Stimulated activated naive CD8-positive, alpha-beta T cell treated with anti-CD3 and anti-CD28 coated beads, Interleukin-15, Interleukin-2, amounts not matched to agents 100 ng/mL and 50 ng/mL, for 24 hours (primary cell): ENCODE results near the gene UBQLN4.
"Not testable (repeated sequence)": the region's sequence is repeated elsewhere in the genome, so short reads cannot be mapped to it uniquely, and the experiment has no call there.

ENCODE experiments used
- H3K27ac Mint-ChIP-seq: one replicate; pipeline ENCODE4 v1.8.0; 2021; ENCODE audit warnings: mild to moderate bottlenecking, mixed read lengths
- H3K27me3 Mint-ChIP-seq: one replicate; pipeline ENCODE4 v1.8.0; 2021; ENCODE audit warnings: mixed read lengths
- H3K36me3 Mint-ChIP-seq: one replicate; pipeline ENCODE4 v1.8.0; 2021; ENCODE audit warnings: low read depth, mixed read lengths
- H3K4me1 Mint-ChIP-seq: one replicate; pipeline ENCODE4 v1.8.0; 2021; ENCODE audit warnings: low read depth, mixed read lengths
- H3K4me3 Mint-ChIP-seq: one replicate; pipeline ENCODE4 v1.8.0; 2021; ENCODE audit warnings: mild to moderate bottlenecking, mixed read lengths
- H3K9me3 Mint-ChIP-seq: one replicate; pipeline ENCODE4 v1.8.0; 2021; ENCODE audit warnings: mixed read lengths

Gene UBQLN4

DNA sequence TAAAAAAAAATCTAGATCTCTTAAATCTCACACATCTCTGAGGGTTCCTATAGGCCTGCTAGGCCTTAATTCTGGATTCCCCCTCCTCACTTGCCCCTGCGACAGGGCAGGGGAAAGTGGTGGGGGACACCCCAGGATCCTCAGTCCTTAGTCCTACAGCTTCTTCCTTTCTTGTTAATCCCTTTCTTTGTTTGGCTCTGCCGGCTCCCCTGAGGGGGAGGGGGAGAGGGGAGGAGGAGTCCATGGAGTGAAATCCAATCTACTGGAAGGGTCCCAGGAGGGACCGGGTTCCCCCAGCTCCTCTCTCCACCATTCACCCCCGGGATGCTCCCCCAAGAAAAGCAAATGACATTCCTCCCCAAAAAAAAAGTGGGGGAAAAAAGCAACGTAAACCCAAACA is 20.1 kb upstream of the UBQLN4 start:
- no peaks in the 10 kb centered on the region for H3K9me3 Mint-ChIP-seq
- H3K4me1 Mint-ChIP-seq, result no peaks in the 10 kb centered on the region
- H3K36me3 Mint-ChIP-seq, result no peaks in the 10 kb centered on the region
- H3K4me3 Mint-ChIP-seq, result no peak overlapping the region
- peaks cover 2% of the 10 kb centered on the region for H3K27me3 Mint-ChIP-seq
- no peak overlapping the region for H3K27ac Mint-ChIP-seq

DNA sequence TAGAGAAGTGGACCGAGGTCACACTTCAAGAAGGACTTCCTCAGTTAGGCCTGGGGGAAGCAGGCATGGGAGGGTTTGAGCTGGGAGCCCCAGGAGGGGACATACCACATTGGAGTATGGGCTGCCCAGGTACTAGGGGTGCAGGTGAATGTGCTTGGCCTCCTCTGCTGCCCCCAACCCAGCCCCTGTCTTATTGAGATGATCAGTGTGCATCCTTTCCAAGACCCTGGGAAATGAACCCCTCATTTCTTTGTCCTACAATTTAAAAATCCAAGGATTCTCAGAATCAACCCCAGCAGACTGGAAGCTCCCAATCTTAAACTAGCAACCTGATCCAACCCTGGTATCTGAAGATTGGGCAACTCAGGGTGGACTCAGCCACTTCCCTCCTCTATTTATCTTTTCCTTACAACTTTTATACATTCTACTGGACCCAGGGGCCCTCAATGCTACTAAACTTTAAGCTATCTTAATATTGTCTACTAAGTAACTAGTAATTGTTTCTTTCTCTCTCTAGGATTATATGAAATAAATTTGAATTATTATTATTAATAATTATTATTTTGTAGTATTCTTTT is 19.6 kb upstream of the UBQLN4 start:
- H3K27ac Mint-ChIP-seq, result no peak overlapping the region
- no peaks in the 10 kb centered on the region for H3K27me3 Mint-ChIP-seq
- H3K4me3 Mint-ChIP-seq, result no peak overlapping the region
- H3K9me3 Mint-ChIP-seq, result no peaks in the 10 kb centered on the region
- H3K4me1 Mint-ChIP-seq, result no peaks in the 10 kb centered on the region
- H3K36me3 Mint-ChIP-seq, result no peaks in the 10 kb centered on the region

DNA sequence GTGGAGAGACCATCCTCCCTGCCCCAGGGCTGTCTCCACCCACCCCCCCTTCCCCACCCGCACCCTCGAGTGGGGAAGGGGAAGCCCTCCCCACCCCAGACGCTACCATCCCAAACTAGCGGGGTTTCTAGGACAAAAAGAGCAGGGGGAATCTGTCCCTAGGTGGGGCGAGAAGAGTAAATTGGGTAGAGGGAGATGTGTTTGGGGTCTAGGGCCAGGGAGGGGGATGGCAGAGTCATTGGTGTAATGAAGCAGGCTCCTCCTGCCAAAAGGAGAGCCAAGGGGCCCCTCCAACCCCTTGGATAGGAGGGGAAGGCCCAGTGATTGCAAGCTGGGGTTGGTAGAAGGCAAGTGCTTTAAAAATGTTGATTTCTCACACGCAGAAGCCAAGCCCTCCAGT is 18.7 kb upstream of the UBQLN4 start:
- no peak overlapping the region for H3K4me3 Mint-ChIP-seq
- no peaks in the 10 kb centered on the region for H3K36me3 Mint-ChIP-seq
- H3K27ac Mint-ChIP-seq, result no peak overlapping the region
- H3K4me1 Mint-ChIP-seq, result no peaks in the 10 kb centered on the region
- H3K27me3 Mint-ChIP-seq, result no peaks in the 10 kb centered on the region
- no peaks in the 10 kb centered on the region for H3K9me3 Mint-ChIP-seq

DNA sequence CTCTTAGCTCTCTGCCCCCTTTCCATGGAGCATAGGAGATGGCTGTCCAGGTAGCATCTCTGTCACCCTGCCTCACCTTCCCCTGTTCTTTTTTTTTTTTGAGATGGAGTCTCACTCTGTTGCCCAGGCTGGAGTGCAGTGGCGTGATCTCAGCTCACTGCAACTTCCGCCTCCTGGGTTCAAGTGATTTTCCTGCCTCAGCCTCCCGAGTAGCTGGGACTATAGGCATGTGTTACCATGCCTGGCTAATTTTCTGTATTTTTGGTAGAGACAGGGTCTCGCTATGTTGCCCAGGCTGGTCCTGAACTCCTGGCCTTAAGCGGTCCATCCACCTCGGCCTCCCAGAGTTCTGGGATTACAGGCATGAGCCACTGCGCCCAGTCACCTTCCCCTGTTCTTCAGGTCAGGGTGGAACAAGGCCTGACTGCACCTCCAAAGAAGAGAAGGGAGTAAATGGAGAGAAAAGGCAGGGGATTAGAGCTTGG is 17.8 kb upstream of the UBQLN4 start:
- not testable (repeated sequence) for H3K27me3 Mint-ChIP-seq, H3K36me3 Mint-ChIP-seq, H3K4me3 Mint-ChIP-seq, H3K27ac Mint-ChIP-seq, H3K9me3 Mint-ChIP-seq, H3K4me1 Mint-ChIP-seq

DNA sequence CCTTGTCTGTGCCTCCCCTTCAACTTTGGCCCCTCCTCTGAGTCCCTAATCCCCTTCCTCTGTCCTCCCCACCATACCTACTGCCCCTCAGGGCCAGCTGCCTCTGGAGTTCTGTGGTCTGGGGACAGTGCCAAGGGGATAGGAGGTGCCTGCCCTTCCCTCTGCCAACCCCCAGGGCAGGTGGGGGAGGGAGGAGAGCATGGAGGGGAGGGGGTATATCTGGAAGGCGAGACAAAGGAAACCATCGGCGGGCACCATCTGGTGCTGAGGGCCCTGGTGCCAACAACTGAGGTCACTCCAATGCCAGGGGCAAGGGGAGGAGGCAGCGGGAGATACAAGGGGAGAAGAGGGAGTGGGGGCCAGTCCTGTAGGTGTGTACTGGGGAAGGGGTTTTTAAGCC is 16.9 kb upstream of the UBQLN4 start:
- H3K4me3 Mint-ChIP-seq, result no peak overlapping the region
- H3K4me1 Mint-ChIP-seq, result peaks cover 5% of the 10 kb centered on the region
- H3K36me3 Mint-ChIP-seq, result no peaks in the 10 kb centered on the region
- no peaks in the 10 kb centered on the region for H3K27me3 Mint-ChIP-seq
- no peaks in the 10 kb centered on the region for H3K9me3 Mint-ChIP-seq
- H3K27ac Mint-ChIP-seq, result no peak overlapping the region

DNA sequence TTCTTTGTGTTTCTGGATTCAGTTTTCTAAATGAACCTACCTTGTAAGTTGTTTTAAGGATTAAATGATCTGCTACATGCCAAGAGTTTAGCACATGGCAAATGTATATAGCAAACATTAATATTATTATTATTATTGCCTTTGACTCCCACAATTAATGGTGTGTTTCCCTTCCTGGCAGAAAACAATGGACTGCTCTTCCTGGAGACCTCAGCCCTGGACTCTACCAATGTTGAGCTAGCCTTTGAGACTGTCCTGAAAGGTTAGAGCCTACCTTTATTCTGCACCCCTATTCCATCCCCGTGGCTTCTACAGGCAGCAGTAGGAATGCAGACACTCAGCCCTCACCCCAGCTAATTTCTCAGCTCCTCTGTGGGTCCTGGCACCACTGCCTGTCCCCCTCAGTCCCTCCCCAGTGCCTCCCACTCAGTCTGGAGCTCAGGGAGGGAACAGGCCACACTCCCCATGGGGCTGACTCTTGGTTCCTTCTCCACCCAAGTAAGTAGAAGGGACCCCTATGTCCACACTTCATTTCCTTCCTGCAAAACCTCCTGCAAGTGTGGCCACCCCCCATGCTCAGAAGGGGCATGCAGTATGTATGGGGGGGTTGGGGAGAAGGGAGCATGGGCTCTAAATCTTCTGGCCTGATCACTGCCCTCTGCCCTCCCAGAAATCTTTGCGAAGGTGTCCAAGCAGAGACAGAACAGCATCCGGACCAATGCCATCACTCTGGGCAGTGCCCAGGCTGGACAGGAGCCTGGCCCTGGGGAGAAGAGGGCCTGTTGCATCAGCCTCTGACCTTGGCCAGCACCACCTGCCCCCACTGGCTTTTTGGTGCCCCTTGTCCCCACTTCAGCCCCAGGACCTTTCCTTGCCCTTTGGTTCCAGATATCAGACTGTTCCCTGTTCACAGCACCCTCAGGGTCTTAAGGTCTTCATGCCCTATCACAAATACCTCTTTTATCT is 16.2 kb upstream of the UBQLN4 start:
- Mint-ChIP-seq H3K4me1 (peaks cover 13% of the 10 kb centered on the region), H3K4me3 (no peak overlapping the region), H3K9me3 (no peaks in the 10 kb centered on the region), H3K27ac (no peak overlapping the region), H3K36me3 (no peaks in the 10 kb centered on the region), H3K27me3 (no peaks in the 10 kb centered on the region)

DNA sequence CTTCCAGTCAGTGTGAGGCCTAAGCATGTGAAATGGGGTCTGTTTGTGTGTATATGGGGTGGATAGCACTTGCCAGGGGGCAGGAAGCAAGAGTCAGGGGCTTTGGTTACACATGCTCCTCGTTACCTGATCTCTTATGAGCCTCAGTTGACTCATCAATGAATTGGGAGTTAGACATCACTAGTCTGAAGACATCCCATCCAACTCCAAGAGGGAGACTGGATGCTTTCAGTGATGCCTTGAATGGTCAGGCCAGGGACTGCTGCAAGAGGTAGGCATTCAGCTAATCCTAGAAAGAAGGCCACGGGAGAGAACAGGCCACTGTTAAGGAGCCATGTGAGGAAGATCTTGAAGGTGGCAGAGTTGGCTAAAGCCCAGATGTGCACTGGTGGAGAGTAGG is 13.7 kb upstream of the UBQLN4 start:
- no peak overlapping the region for H3K4me3 Mint-ChIP-seq
- H3K36me3 Mint-ChIP-seq, result no peaks in the 10 kb centered on the region
- no peak overlapping the region for H3K27ac Mint-ChIP-seq
- H3K4me1 Mint-ChIP-seq, result peaks cover 14% of the 10 kb centered on the region
- H3K27me3 Mint-ChIP-seq, result no peaks in the 10 kb centered on the region
- no peaks in the 10 kb centered on the region for H3K9me3 Mint-ChIP-seq

DNA sequence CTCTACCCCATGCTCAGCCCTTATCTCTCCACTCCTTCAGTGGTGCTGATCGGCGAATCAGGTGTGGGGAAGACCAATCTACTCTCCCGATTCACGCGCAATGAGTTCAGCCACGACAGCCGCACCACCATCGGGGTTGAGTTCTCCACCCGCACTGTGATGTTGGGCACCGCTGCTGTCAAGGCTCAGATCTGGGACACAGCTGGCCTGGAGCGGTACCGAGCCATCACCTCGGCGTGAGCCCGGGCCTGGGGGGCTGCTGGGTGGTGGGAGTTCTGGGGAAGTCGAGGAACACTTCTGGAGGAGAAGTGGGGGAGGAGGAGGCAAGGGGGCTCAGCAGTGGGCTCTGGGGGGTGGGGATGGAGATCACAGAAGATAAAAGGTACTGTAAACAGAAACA is 12.3 kb upstream of the UBQLN4 start:
- Mint-ChIP-seq H3K9me3 (no peaks in the 10 kb centered on the region), H3K36me3 (no peaks in the 10 kb centered on the region), H3K27me3 (no peaks in the 10 kb centered on the region), H3K4me3 (no peak overlapping the region), H3K4me1 (peaks cover 14% of the 10 kb centered on the region), H3K27ac (no peak overlapping the region)

DNA sequence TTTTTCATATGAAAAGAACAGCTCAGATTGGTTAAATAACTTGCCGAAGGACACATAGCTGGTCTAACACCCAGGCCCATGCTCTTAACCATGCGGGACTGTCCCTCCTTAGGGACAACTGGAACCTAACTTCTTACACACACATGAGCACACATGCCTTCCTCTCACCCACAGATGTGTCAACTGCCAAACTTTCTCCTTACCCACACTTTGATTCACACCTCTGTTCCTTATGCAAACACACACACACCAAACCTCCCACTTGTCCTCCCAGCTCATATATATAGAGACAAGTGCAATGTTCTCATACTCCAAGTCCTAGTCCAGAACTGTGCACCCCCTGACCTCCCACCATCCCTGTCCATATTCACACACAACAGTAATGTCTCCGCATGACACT is 11.6 kb upstream of the UBQLN4 start:
- Mint-ChIP-seq H3K36me3 (no peaks in the 10 kb centered on the region), H3K27ac (peak overlapping the region; percentile 12), H3K4me1 (peaks cover 14% of the 10 kb centered on the region), H3K9me3 (no peaks in the 10 kb centered on the region), H3K27me3 (no peaks in the 10 kb centered on the region), H3K4me3 (no peak overlapping the region)

DNA sequence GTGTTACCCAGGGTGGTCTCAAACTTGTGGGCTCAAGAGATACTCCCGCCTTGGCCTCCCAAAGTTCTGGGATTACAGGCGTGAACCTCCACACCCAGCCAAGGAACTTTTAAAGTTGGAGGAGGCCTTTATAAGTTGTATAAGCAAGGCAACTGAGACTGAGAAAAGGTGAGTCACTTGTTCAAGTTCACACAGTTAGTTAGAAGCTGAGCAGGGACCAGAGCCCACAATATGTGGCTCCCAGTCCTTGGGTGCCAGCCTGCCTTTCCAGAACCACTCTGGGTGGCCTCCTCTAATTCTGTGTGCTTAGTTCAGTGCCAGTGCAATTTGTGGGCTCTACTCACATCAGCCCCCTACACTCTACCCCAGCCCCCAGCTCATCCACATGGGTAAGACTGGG is 11.0 kb upstream of the UBQLN4 start:
- no peaks in the 10 kb centered on the region for H3K27me3 Mint-ChIP-seq
- no peak overlapping the region for H3K4me3 Mint-ChIP-seq
- no peak overlapping the region for H3K27ac Mint-ChIP-seq
- no peaks in the 10 kb centered on the region for H3K9me3 Mint-ChIP-seq
- peaks cover 14% of the 10 kb centered on the region for H3K4me1 Mint-ChIP-seq
- no peaks in the 10 kb centered on the region for H3K36me3 Mint-ChIP-seq

DNA sequence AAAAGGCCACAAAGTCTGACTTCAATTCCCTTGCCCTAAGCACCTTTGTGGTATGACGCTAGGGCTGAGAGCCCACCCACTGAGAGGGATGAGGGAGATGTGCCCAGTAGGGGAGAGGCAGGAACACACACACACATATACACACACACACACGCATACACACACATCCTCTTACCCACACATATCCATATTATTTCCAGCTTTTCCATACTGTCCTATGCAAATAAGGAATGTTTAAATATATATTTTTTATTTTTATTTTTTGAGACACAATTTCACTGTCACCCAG is 10.3 kb upstream of the UBQLN4 start:
- no peak overlapping the region for H3K4me3 Mint-ChIP-seq
- H3K27me3 Mint-ChIP-seq, result no peaks in the 10 kb centered on the region
- peaks cover 14% of the 10 kb centered on the region for H3K4me1 Mint-ChIP-seq
- H3K27ac Mint-ChIP-seq, result no peak overlapping the region
- no peaks in the 10 kb centered on the region for H3K36me3 Mint-ChIP-seq
- H3K9me3 Mint-ChIP-seq, result no peaks in the 10 kb centered on the region

DNA sequence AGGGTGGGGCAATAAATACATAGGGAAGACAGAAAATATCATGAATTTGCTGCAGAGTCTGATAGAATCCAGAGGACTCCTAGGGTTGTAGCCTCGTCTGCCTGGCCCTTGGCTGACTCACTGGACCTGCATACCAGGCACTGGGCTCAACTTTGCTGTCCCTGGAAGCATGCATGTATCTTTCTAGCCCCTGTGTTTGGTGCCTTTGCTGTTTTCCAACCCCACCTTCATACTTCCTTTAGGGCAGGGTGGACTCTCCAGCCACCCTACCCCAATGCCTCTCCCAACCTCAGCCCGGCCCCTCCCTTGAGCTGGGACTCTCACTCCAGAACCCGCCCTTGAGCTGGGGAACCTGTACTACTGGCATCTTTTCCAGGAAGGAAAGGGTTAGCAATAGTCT is 8.6 kb upstream of the UBQLN4 start:
- Mint-ChIP-seq H3K4me3 (no peak overlapping the region), H3K36me3 (no peaks in the 10 kb centered on the region), H3K27me3 (no peaks in the 10 kb centered on the region), H3K27ac (no peak overlapping the region), H3K9me3 (no peaks in the 10 kb centered on the region), H3K4me1 (peaks cover 14% of the 10 kb centered on the region)

DNA sequence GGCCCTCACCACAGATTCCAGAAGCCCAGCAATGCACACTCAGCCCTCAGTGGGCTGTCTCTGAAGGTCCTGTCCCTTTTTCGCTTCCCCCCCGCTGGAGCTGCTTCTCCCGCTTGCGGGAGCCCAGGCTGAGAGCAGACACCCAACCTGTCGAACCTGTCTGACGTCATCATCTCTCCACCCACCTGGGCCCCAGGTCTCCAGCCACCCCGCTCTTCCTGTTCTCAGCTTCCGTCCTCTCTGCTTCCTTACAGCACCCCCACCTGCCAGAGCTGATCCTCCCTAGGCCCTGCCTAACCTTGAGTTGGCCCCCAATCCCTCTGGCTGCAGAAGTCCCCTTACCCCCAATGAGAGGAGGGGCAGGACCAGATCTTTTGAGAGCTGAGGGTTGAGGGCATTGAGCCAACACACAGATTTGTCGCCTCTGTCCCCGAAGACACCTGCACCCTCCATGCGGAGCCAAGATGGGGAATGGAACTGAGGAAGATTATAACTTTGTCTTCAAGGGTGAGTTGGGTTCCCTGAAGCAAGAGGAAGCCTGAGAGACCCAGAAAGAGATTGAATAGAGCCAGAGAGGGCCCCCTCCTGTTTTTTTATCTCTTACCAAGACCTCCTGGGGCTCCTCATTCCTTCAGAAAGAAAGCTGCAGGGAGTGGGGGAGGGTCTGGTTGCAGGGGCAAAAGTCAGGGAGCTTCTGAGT is 7.5 kb upstream of the UBQLN4 start, which contains the start of gene RAB25:
Gene RAB25, plus strand, starts transcription at position 224 of the 700 bp plus-strand sequence. Its CDS starts 241 bp downstream, at position 465.
- Mint-ChIP-seq H3K27me3 (no peaks in the 10 kb centered on the region), H3K4me3 (no peak within 1 kb of the TSS), H3K27ac (no peak within 1 kb of the TSS), H3K9me3 (no peaks in the 10 kb centered on the region), H3K36me3 (no peaks in the 10 kb centered on the region), H3K4me1 (peaks cover 15% of the 10 kb centered on the region)

DNA sequence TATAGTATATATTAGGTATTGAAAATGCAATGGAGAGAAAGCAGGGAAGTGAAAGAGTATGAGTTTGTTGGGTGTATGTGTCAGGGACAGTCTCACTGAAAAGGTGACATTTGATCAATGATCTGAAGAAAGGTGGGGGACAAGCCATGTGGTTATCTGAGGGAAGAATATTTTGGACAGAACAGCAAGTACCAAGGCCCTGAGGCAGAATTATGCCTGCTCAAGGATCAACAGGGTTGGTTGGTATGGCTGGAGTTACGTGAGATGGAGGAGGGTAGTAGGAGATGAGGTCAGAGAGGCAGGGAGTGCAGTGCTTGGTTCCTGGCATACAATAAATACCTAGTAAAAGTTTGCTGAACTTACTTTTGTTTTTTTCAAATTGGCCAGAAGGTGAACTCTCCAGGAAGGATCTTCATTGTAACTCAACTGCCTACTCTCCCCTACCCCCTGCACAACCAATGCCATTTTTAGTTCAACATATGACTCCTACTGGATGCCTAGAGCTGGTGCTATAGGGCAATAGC is 2.8 kb upstream of the UBQLN4 start:
- Mint-ChIP-seq H3K4me1 (peaks cover 28% of the 10 kb centered on the region), H3K4me3 (peak overlapping the region; percentile 3), H3K9me3 (no peaks in the 10 kb centered on the region), H3K27ac (no peak overlapping the region), H3K36me3 (no peaks in the 10 kb centered on the region), H3K27me3 (no peaks in the 10 kb centered on the region)
